NCI-H2081 treated with DMSO at 0.1 percent for 48 hours (cell line): ENCODE measurements around the gene CDC6.

ENCODE experiments used
- DNase-seq: peaks from one replicate; lab custom pipeline; 2025; lab: John Stamatoyannopoulos, UW

Gene CDC6, protein sequence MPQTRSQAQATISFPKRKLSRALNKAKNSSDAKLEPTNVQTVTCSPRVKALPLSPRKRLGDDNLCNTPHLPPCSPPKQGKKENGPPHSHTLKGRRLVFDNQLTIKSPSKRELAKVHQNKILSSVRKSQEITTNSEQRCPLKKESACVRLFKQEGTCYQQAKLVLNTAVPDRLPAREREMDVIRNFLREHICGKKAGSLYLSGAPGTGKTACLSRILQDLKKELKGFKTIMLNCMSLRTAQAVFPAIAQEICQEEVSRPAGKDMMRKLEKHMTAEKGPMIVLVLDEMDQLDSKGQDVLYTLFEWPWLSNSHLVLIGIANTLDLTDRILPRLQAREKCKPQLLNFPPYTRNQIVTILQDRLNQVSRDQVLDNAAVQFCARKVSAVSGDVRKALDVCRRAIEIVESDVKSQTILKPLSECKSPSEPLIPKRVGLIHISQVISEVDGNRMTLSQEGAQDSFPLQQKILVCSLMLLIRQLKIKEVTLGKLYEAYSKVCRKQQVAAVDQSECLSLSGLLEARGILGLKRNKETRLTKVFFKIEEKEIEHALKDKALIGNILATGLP

DNA sequence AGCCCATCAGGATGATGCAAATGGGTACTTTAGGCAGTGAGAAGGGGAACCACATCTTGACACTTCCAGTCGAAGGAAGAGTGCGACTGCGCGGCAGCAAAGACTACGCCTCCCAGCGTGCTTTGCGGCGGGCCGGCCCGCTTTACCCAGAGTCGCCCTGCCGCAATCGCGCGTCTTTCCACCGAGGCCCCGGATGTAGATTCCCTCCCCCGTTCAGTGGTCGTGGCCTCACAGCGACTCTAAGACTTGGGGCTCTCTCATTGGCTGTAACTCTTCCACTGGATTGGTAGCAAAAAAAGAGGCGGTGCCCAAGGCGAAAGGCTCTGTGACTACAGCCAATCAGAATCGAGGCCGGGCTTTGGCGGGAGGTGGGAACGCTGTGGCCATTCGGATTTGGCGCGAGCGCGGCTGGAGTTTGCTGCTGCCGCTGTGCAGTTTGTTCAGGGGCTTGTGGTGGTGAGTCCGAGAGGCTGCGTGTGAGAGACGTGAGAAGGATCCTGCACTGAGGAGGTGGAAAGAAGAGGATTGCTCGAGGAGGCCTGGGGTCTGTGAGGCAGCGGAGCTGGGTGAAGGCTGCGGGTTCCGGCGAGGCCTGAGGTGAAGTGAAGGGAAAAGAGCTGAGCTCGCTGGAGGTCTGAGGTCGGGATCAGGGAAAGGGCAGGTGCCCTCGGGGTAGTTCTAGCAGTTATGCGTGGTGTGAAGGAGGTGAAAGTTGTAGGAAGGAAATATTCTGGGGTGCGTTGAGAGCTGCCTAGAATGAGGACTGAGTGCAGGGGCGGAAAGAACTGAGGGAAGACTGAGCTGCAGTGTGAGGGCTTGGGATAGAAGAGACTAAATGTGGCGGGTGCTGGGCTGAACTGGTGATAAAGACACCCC, at the start of gene CDC6:
Gene CDC6, plus strand, starts transcription at position 386 of the 876 bp plus-strand sequence. CDS start 1,542 bp downstream, outside the sequence.
- peak; percentile 100 for DNase-seq

GRCh38 chr17:40241252-40241834, 46.3 kb upstream of the CDC6 start:
- no peak for DNase-seq

DNA sequence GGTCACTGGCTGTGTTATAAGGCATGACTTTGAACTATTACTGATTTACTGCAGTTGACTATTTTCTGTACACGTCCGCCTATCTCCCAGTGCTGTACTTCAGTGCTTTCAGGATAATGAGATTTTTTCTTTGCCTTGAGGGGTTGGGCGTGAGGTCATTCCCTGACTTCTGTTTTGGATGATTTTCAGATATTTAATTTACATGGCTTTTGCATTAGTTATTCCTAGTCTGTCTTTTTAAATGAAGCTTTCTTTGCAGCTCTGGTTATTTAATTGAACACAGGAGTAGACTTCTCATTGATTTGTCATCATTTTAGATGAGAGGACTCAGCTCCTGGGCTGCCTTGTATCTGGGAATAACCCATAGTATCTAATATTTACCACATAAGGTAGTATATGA, 44.9 kb upstream of the CDC6 start:
- no peak for DNase-seq

- no peak for DNase-seq
These were observed 43.9 kb upstream of the CDC6 start for GRCh38 chr17:40243761-40244160.

DNA sequence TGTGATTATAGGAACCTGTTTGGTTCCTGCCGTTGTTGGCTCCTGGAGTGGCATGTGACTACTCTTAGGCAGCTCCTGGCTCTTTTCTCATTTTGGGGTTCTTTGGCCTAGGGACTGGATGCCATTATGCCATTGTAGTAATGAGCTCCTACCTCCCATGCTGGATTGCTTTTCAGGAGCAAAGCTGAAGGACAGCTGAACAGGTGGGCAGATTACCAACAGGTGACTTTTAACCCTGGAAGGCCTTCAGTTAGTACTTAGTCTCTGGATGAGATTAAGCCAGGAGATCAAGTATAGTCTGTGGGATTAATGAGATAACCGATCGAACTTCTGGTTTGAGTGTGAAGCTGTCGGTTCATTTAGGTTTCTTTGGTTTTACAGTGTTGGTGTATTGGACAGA, 43.4 kb upstream of the CDC6 start:
- no peak for DNase-seq

GRCh38 chr17:40247926-40248495, 39.7 kb upstream of the CDC6 start:
- no peak for DNase-seq

DNA sequence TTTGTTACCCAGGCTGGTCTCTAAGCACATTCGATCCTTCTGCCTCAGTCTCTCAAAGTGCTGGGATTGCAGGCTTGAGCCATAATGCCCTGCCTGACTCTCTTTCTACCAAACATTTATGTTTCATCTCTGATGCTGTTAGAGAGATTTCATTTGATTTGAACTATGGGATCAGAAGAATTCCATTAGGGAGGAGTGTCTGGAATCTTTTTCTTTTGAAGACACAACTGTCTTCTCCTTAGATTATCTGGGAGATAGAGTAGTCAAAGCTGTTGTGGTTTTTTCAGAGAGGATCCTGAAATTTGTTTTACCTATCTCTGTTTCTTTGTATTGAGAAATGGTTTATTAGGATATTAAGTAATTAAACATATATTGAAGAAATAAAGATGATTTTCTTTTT, 39.2 kb upstream of the CDC6 start:
- no peak for DNase-seq

DNA sequence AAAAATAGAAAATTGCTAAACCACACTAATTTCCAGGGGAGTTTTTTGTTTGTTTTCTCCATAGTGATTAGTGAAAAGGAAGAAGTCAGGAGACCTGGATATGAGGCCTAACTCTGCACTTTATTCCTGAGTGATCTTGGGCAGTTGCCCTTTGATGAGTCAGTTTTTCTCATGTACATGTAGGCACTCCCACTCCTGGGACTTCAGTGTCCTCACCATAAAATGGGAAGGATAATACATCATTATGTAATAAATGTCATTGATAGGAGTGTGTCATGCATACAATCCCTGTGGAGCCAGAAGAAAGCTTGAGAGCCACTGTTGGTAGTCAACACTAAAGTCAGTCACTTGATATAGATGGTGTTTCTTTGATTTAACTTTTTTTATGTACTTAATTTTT, 36.1 kb upstream of the CDC6 start:
- no peak for DNase-seq

DNA sequence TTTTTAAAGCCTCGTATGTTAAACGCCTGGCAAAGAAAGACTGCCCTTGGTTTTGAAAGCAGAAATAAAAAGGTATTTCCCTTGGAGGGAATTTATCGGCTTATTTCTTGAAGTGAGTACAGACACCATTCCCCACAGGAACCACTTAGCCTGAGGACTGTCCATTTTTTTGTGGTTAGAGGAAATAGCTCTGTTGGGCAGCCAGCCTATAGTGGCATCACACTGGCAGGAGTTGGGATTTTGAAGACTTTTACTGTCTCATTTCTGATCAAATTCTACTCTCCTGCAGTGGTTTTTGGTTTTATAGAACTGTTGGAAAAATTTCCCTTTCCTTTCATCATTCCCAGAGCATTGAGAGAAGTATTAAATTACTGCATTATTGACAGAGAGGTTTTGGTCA, 34.1 kb upstream of the CDC6 start:
- DNase-seq: no peak

- no peak for DNase-seq
These were observed 28.2 kb upstream of the CDC6 start for GRCh38 chr17:40259505-40259904.

GRCh38 chr17:40260528-40260927, 27.2 kb upstream of the CDC6 start:
- DNase-seq: no peak

DNA sequence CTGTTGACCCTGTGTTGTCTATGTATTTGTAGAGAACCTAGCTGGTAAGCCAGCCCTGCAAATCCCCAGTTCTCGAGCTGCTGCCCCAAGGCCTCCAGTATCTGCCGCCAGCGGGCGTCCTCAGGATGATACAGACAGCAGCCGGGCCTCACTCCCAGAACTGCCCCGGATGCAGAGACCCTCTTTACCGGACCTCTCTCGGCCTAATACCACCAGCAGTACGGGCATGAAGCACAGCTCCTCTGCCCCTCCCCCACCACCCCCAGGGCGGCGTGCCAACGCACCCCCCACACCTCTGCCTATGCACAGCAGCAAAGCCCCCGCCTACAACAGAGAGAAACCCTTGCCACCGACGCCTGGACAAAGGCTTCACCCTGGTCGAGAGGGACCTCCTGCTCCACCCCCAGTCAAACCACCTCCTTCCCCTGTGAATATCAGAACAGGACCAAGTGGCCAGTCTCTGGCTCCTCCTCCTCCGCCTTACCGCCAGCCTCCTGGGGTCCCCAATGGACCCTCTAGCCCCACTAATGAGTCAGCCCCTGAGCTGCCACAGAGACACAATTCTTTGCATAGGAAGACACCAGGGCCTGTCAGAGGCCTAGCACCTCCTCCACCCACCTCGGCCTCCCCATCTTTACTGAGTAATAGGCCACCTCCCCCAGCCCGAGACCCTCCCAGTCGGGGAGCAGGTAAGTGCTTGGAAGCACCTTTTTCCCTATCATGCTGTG, 23.1 kb upstream of the CDC6 start:
- no peak for DNase-seq

DNA sequence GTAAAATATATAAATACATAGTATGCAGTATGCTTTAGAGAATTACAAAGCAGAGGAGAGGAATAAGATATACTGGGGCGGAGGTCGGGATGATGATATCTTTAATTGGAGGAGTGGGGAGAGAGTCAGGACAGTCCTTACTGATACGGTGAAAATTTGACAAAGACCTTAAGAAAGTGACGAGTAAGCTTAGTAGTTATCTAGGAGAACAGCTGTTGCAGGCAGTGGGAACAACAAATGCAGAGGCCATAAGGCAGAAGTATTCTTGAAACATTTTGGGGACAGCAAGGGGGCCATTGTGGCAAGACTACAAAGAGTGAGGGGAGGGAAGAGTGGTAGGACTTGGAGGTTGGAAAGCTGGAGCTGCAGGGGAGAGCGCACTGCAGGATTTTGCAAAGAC, 22.3 kb upstream of the CDC6 start:
- no peak for DNase-seq

GRCh38 chr17:40266882-40267281, 20.8 kb upstream of the CDC6 start:
- no peak for DNase-seq

GRCh38 chr17:40268141-40268712, 19.5 kb upstream of the CDC6 start:
- DNase-seq: no peak

- no peak for DNase-seq
These were observed 9.3 kb upstream of the CDC6 start for GRCh38 chr17:40278414-40278813.

DNA sequence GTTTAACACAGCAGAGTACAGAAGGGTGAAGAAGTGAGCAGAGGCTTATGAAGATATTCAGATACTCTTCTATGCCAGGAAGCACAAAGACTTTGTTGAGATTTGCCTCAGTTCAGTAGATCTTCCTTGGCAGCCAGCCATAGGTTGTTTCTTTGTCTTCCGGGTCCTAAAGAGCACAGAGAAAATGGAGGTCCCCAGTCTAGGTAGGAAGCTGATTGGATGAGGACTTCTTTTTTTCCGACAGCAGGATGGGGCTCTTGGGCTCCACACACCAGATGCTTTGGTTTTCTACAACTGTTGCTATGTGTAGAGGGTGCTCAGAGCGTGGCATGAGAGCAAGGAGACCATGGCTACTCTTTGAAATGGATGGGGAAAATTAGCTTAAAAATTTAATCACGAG, 8.3 kb upstream of the CDC6 start:
- DNase-seq: no peak

DNA sequence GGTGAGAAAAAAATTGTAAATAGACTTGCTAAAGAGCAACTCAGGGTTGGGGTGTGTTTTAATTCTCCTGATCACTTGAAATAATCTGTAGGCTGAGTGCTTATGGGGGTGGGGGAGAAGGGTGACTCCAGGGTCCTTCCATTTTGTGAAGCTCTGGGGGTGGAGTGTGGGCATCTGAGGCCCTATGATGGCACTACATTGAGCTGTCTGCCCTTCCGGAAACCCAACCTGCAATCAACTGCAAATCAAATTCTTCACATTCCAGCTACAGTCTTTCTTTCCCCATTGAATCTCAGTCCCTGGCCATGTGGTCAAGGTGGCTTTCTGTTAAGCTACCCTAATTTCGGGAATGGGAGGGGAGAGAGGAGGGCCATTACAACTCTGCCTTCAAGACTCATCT, 6.0 kb upstream of the CDC6 start:
- DNase-seq: no peak

- no peak for DNase-seq
These were observed 4.0 kb upstream of the CDC6 start for GRCh38 chr17:40283662-40284061.

GRCh38 chr17:40284085-40284713, 3.5 kb upstream of the CDC6 start:
- DNase-seq: no peak

GRCh38 chr17:40286473-40286872, 1.2 kb upstream of the CDC6 start:
- DNase-seq: no peak
